HUES64 (cell line): Measurements from ENCODE around the gene GATA2.

ENCODE experiments used
- H3K27ac ChIP-seq: 2 replicates; pipeline ENCODE4 v1.7.0; 2013; ENCODE audit warnings: low read depth, low read length, inconsistent platforms
- H3K27me3 ChIP-seq: 2 replicates; pipeline ENCODE4 v1.6.1; 2013; ENCODE audit warnings: mild to moderate bottlenecking, low read length; ENCODE audit not compliant: insufficient read depth
- H3K36me3 ChIP-seq: 2 replicates; pipeline ENCODE4 v1.6.1; 2013; ENCODE audit warnings: mild to moderate bottlenecking, low read length; ENCODE audit not compliant: insufficient read depth
- H3K4me1 ChIP-seq: 2 replicates; pipeline ENCODE4 v1.6.1; 2013; ENCODE audit warnings: mild to moderate bottlenecking, low read length, moderate library complexity; ENCODE audit not compliant: insufficient read depth
- H3K4me3 ChIP-seq: 2 replicates; pipeline ENCODE4 v1.5.1; 2013; ENCODE audit warnings: mild to moderate bottlenecking, low read length, moderate library complexity
- H3K9ac ChIP-seq: 2 replicates; pipeline ENCODE4 v1.6.1; 2013; ENCODE audit warnings: mild to moderate bottlenecking, low read depth, low read length
- H3K9me3 ChIP-seq: 2 replicates; pipeline ENCODE4 v1.6.1; 2013; ENCODE audit warnings: low read depth, low read length; ENCODE audit not compliant: insufficient read depth
- WGBS: fragments of 150-250, 120-280 bp; methylation state at CpG from one replicate; pipeline ENCODE4 v1.1.7; 2013; ENCODE audit warnings: missing lambda C conversion rate; 5-methylcytosine and 5-hydroxymethylcytosine counted together

The GATA2 gene

DNA sequence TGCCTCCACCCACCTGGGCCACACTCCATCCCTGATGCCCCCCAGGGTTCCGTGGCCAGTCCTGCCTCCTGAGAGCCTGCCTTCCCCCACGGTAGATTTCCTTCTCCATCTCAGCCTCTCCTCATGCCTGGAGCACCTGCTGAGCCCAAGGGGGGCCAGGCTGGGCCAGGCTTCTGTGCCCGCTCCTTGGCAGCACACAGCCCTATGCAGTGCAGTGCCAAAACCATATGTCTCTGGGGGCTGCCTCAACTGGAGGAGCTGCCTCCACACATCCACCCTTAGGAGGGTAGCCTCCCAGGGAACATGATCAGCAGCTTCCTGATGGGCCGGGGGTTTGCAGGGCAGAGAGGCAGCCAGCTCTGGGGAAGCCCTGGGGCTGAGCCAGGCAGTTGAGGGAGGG lies 24.6 kb upstream of the GATA2 start:
- no peak overlapping the region for H3K27ac ChIP-seq
- WGBS: 80% methylated on average over 4 of the region's 4 CpGs
- peaks cover 7% of the 10 kb centered on the region; the same call in 1 of the 2 replicates for H3K9me3 ChIP-seq
- no peaks in the 10 kb centered on the region for H3K36me3 ChIP-seq
- peaks cover 8% of the 10 kb centered on the region; the same call in 1 of the 2 replicates for H3K27me3 ChIP-seq
- H3K9ac ChIP-seq: no peak overlapping the region
- H3K4me3 ChIP-seq: no peak overlapping the region
- no peaks in the 10 kb centered on the region for H3K4me1 ChIP-seq

GRCh38 chr3:128515967-128516366 lies 23.0 kb upstream of the GATA2 start:
- H3K36me3 ChIP-seq: no peaks in the 10 kb centered on the region
- H3K9me3 ChIP-seq: peaks cover 7% of the 10 kb centered on the region; the same call in 1 of the 2 replicates
- H3K27ac ChIP-seq: no peak overlapping the region
- 90% methylated on average over 1 of the region's 1 CpG for WGBS
- peaks cover 4% of the 10 kb centered on the region for H3K27me3 ChIP-seq
- H3K4me3 ChIP-seq: no peak overlapping the region
- no peaks in the 10 kb centered on the region for H3K4me1 ChIP-seq
- H3K9ac ChIP-seq: no peak overlapping the region

DNA sequence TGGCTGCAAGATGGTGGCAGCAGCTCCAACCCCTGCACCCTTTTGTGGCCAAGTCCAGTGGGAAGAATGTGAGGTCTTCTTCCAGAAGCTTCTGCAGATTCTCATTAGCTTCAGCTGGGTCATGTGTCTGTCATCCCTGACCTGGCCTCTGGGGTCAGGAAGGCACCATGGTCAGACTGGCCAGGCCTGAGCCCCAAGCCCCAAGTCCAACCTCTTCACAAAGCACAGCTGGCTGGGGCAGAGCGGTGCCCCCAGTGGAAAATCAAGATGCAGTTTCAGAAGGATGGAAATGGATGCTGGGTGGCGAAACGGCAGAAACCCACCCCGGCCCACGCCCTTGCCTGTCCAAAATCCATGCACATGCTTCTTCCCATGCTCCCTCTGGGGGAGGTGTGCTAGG lies 15.9 kb upstream of the GATA2 start:
- Histone ChIP-seq H3K9ac (no peak overlapping the region), H3K4me3 (no peak overlapping the region), H3K27ac (no peak overlapping the region), H3K36me3 (no peaks in the 10 kb centered on the region), H3K27me3 (peaks cover 3% of the 10 kb centered on the region; the same call in 1 of the 2 replicates), H3K9me3 (0 out of 2 replicates have a peak, but pooled peaks cover 9% of the 10 kb centered on the region), H3K4me1 (no peaks in the 10 kb centered on the region)
- WGBS: 94% methylated on average over 5 of the region's 5 CpGs

DNA sequence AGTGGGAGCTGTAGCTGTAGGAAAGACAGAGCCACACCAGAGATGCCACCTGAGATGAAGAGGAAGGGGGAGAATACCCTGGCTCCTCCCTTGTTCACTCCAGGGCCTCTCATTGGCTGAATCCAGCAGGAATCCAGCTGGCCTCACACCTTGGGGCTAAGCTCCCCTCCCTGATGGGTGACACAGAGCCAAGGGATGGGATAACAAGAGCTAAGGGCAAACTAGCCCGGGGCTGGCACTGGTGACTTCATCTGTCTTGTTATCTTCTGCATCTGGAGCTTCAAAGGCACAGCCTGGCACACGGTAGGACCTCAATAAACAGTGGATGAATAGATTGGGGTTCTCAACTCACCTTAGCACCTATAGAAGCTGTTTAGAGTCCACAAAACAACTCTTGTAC lies 13.8 kb upstream of the GATA2 start:
- no peak overlapping the region for H3K9ac ChIP-seq

DNA sequence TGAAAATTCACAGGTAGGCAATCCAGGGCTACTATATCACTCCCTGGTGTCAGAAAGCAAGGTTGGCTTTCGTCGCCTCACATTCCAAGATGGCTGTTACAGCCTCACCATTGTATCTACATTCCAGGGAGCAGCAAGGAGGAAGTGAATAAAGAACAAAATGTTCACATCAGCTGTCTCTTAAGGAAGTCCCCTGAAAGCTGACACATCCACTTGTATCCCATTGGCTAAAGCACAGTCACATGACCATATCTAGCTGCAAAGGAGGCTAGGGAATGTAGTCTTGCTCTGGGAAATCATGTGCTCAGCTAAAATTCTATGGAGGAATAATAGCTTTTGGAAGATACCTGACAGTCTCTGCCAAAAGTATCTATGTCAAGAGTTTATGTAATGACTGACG lies 12.8 kb upstream of the GATA2 start:
- H3K9ac ChIP-seq: no peak overlapping the region
- 95% methylated on average over 3 of the region's 3 CpGs for WGBS
- no peak overlapping the region for H3K27ac ChIP-seq
- no peak overlapping the region for H3K4me3 ChIP-seq
- peaks cover 5% of the 10 kb centered on the region; the same call in 1 of the 2 replicates for H3K27me3 ChIP-seq
- H3K4me1 ChIP-seq: no peaks in the 10 kb centered on the region
- 0 out of 2 replicates have a peak, but pooled peaks cover 2% of the 10 kb centered on the region for H3K9me3 ChIP-seq
- H3K36me3 ChIP-seq: no peaks in the 10 kb centered on the region

More for the DNA sequence above, 13.8 kb upstream of the GATA2 start:
- no peak overlapping the region for H3K27ac ChIP-seq
- H3K4me3 ChIP-seq: no peak overlapping the region
- H3K36me3 ChIP-seq: no peaks in the 10 kb centered on the region
- 0 out of 2 replicates have a peak, but pooled peaks cover 2% of the 10 kb centered on the region for H3K9me3 ChIP-seq
- peaks cover 3% of the 10 kb centered on the region; the same call in 1 of the 2 replicates for H3K27me3 ChIP-seq
- 83% methylated on average over 2 of the region's 2 CpGs for WGBS
- no peaks in the 10 kb centered on the region for H3K4me1 ChIP-seq

DNA sequence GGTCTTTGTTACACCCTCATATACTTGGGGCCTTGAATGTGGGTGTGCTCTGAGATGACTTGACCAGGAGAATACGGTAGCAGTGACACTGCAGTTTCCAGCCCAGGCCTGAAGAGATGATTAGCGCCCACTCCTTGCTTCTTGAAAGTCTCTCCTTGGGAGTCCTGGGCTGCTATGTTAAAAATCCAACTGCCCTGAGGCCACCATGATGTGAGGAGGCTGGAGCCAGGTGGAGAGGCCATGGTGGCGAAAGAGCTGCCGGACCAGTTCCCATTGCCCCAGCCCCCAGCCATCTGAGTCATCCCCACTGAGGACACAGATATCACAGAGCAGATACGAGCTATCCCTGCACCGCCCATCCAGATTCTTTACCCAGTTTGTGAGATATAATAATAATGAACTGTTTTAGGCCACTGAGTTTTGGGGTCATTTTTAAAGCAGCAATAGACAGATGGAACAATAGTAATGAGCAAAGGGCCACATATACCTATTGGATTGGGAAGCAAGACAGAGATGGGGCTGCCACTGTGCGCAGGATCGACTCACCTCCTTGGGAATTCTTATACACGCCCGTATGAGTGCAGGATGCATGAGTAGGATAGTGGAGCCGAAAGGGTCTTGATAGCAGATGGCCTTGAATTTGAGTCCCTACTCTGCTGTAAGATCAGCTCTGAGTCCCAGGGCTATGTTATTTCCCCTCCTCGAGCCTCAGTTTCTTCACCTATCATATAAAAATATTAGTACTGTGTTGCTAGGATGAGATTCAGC lies 12.1 kb upstream of the GATA2 start:
- H3K27me3 ChIP-seq: peaks cover 9% of the 10 kb centered on the region; the same call in 1 of the 2 replicates
- 94% methylated on average over 11 of the region's 12 CpGs for WGBS
- H3K9ac ChIP-seq: no peak overlapping the region
- no peak overlapping the region for H3K27ac ChIP-seq
- no peaks in the 10 kb centered on the region for H3K36me3 ChIP-seq
- H3K4me1 ChIP-seq: no peaks in the 10 kb centered on the region
- H3K4me3 ChIP-seq: no peak overlapping the region
- H3K9me3 ChIP-seq: 0 out of 2 replicates have a peak, but pooled peaks cover 2% of the 10 kb centered on the region

DNA sequence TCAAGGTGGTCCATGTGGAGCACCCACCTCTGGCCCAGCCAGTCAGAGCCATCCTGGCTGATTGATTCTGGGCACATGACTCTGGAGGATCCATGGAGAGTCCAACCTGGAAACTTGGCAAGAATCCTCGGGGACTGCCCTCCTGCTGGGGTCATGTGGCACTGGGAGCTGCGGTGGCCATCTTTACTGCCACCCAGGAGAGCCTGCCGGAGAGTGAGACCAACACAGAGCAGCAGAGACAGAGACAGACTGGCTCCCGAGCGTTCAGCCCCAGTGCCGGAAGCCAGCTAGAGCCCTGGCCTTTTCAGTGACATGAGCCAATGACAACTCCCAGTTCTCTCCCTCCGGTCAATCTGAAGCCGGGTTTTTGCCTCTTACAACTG lies 11.5 kb upstream of the GATA2 start:
- no peak overlapping the region for H3K4me3 ChIP-seq
- H3K4me1 ChIP-seq: no peaks in the 10 kb centered on the region
- H3K27ac ChIP-seq: no peak overlapping the region
- WGBS: 94% methylated on average over 8 of the region's 8 CpGs
- H3K9ac ChIP-seq: no peak overlapping the region
- H3K9me3 ChIP-seq: 0 out of 2 replicates have a peak, but pooled peaks cover 2% of the 10 kb centered on the region
- no peaks in the 10 kb centered on the region for H3K36me3 ChIP-seq
- peaks cover 10% of the 10 kb centered on the region; the same call in 1 of the 2 replicates for H3K27me3 ChIP-seq

DNA sequence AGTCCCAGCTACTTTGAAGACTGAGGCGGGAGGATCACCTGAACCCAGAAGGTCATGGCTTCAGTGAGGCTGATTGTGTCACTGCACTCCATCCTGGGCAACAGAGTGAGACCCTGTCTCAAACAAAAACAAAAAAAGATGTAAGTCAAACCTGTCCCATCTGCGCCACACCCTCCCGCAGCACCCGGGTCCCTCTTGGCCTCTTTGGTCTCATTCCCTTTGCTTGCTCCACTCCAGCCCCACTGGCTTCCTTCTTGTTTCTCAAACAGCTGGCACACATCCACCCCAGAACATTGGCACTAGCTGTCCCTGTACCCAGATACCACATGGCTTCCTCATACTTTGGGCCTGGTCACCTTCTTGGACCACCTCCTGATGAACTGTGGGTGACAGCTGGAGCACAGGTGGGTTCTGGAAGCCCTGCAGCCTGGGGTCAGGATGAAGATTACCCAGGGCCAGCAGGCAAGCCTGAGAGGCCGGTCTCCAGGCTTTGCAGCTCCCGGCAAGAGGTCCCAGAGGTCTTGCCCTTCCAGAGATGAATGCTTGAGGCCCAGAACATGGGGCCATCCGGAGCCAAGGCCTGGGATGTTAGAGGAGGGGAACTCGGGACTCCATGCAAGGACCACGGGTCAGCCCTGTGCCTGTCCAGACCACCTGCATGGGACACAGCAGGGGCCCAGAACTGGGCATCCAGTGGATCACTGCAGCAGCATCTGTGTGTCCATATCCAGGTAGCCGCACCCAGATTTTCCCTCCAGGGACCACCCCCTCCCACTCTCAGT lies 10.9 kb upstream of the GATA2 start:
- Histone ChIP-seq H3K36me3 (no peaks in the 10 kb centered on the region), H3K4me1 (no peaks in the 10 kb centered on the region; the same call in 1 of the 2 replicates), H3K9me3 (0 out of 2 replicates have a peak, but pooled peaks cover 2% of the 10 kb centered on the region), H3K9ac (no peak overlapping the region), H3K27ac (no peak overlapping the region), H3K4me3 (no peak overlapping the region), H3K27me3 (peaks cover 16% of the 10 kb centered on the region)
- WGBS: 90% methylated on average over 10 of the region's 10 CpGs

DNA sequence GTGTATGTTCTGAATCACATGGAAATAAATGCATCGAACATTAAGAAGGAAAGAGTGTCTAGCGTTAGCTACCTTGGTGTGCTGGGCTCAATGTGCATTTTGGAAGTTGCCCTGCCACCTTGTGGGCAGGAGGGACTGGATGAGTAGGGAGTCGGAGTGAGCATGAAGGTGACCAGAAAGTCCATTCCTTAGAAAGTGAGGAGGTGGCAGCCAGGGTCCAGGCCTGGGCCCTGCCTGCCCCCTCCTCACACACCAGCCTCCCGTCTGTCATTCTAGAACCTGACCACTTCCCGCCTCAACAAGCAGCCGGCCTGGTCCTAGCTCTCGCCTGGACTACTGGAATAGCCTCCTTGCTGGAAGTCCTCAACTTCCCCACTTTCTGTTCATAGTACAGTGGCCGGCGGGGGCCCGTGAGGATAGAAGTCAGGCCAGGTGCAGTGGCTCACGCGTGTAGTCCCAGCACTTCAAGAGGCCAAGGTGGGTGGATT lies 10.2 kb upstream of the GATA2 start:
- 86% methylated on average over 12 of the region's 12 CpGs for WGBS

GRCh38 chr3:128502712-128503111 lies 9.7 kb upstream of the GATA2 start:
- Histone ChIP-seq H3K9ac (no peak overlapping the region), H3K9me3 (0 out of 2 replicates have a peak, but pooled peaks cover 2% of the 10 kb centered on the region), H3K27ac (no peak overlapping the region), H3K27me3 (peaks cover 27% of the 10 kb centered on the region), H3K4me1 (no peaks in the 10 kb centered on the region; the same call in 1 of the 2 replicates), H3K4me3 (no peak overlapping the region), H3K36me3 (no peaks in the 10 kb centered on the region)
- WGBS: 90% methylated on average over 5 of the region's 5 CpGs

More for the DNA sequence above, 10.2 kb upstream of the GATA2 start:
- Histone ChIP-seq H3K4me1 (no peaks in the 10 kb centered on the region; the same call in 1 of the 2 replicates), H3K4me3 (no peak overlapping the region), H3K9ac (no peak overlapping the region), H3K27me3 (peaks cover 23% of the 10 kb centered on the region), H3K36me3 (no peaks in the 10 kb centered on the region), H3K27ac (no peak overlapping the region), H3K9me3 (0 out of 2 replicates have a peak, but pooled peaks cover 2% of the 10 kb centered on the region)

DNA sequence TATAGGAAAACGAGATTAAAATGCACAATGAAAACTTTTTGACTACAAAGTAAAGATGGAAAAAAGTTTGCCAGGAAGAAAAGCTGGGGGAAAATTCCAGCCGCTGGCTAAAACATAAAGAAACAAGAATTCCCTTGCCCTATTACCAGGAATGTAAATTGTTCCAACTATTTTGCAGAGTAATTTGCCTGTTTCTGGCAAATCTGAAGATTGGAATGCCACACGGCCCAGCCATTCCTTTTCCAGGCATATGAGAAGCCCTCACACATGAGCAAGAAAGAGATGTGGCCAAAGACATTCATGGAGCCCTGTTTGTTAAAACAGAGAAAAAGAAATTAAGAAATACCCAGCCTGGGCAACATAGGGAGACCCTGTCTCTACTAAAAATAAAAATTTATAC lies 8.4 kb upstream of the GATA2 start:
- 87% methylated on average over 3 of the region's 3 CpGs for WGBS
- Histone ChIP-seq H3K9me3 (0 out of 2 replicates have a peak, but pooled peaks cover 2% of the 10 kb centered on the region), H3K4me3 (no peak overlapping the region), H3K9ac (no peak overlapping the region), H3K27me3 (peaks cover 39% of the 10 kb centered on the region), H3K4me1 (no peaks in the 10 kb centered on the region; the same call in 1 of the 2 replicates), H3K27ac (no peak overlapping the region), H3K36me3 (no peaks in the 10 kb centered on the region)
